H1 (cell line): Measurements from ENCODE around the gene EPHA3. TPM values are rescaled to one million over a fixed set of nuclear protein-coding genes. Genes with fewer than 3 reads are reported as not detected.

Experiments used
- CTCF ChIA-PET: fragments of 300-600 bp; sonication (Branson Sonifier 250); formaldehyde crosslinking; loops from one replicate; lab custom pipeline; 2021; ENCODE audit not compliant: partially characterized antibody; lab: Charles Lee
- POLR2A ChIA-PET: fragments of 300-600 bp; sonication (Branson Sonifier 250); formaldehyde crosslinking; loops from one replicate; lab custom pipeline; 2021; ENCODE audit warnings: inconsistent platforms; ENCODE audit not compliant: partially characterized antibody; lab: Charles Lee
- DNase-seq, 2 experiments: peaks; one replicate each; pipeline versions ENCODE4 v3.0.0 to v3.0.0-alpha.2; 2010 to 2022; ENCODE audit warnings: low spot score in 2 of 2, low read depth in 1 of 2, mixed read lengths in 1 of 2
- FAIRE-seq: peaks from 2 replicates; lab custom pipeline; 2011; peaks lifted over from hg19 to GRCh38; lab: Jason Lieb, UNC
- H2AFZ ChIP-seq: 2 replicates; pipeline ENCODE4 v1.8.1; 2012; ENCODE audit warnings: low read length, inconsistent platforms
- H2AK5ac ChIP-seq: 2 replicates; pipeline ENCODE4 v1.6.1; 2013; ENCODE audit warnings: low read depth, low read length
- H2BK120ac ChIP-seq: replicated peaks from 2 replicates; pipeline ENCODE3; 2013; ENCODE audit warnings: low read depth, low read length, inconsistent platforms
- H2BK12ac ChIP-seq: 2 replicates; pipeline ENCODE4 v1.6.1; 2013; ENCODE audit warnings: low read depth, low read length
- H2BK15ac ChIP-seq: 2 replicates; pipeline ENCODE4 v1.6.1; 2013; ENCODE audit warnings: low read length
- H2BK20ac ChIP-seq: 2 replicates; pipeline ENCODE4 v1.6.1; 2013; ENCODE audit warnings: low read length
- H2BK5ac ChIP-seq: 2 replicates; pipeline ENCODE4 v1.6.1; 2013; ENCODE audit warnings: low read depth, low read length
- H3K14ac ChIP-seq: 2 replicates; pipeline ENCODE4 v1.6.1; 2013; ENCODE audit warnings: inconsistent platforms; ENCODE audit not compliant: insufficient read length
- H3K18ac ChIP-seq: 2 replicates; pipeline ENCODE4 v1.6.1; 2013; ENCODE audit warnings: low read length; ENCODE audit errors: extremely low read depth
- H3K23ac ChIP-seq: 2 replicates; pipeline ENCODE4 v1.6.1; 2013; ENCODE audit warnings: inconsistent platforms; ENCODE audit not compliant: insufficient read length
- H3K23me2 ChIP-seq: 2 replicates; pipeline ENCODE4 v1.6.1; 2013; ENCODE audit warnings: low read depth, low read length
- H3K27ac ChIP-seq: 2 replicates; pipeline ENCODE4 v1.6.1; 2011; ENCODE audit warnings: low read depth, low read length, inconsistent platforms
- H3K27me3 ChIP-seq, 4 experiments: replicated peaks in 1 of 4; 1 replicate in 1 of 4; 2 replicates in 3 of 4; pipeline versions ENCODE4 v1.6.1 to v1.8.1; 2011 to 2013; ENCODE audit warnings: low read length in 3 of 4, mild to moderate bottlenecking in 3 of 4, inconsistent platforms in 2 of 4, mixed read lengths in 2 of 4, moderate library complexity in 1 of 4; ENCODE audit not compliant: control insufficient read depth in 3 of 4, insufficient read depth in 3 of 4; ENCODE audit errors: extremely low read depth in 1 of 4
- H3K36me3 ChIP-seq, 4 experiments: 2 replicates each; pipeline versions ENCODE4 v1.6.1 to v1.8.1; 2011 to 2013; ENCODE audit warnings: mild to moderate bottlenecking in 4 of 4, low read length in 3 of 4, moderate library complexity in 2 of 4, control low read depth in 1 of 4, inconsistent platforms in 1 of 4; ENCODE audit not compliant: insufficient read depth in 4 of 4, control insufficient read depth in 2 of 4
- H3K4ac ChIP-seq: replicated peaks from 2 replicates; pipeline ENCODE3; 2013; ENCODE audit warnings: low read length, low read depth, mixed read lengths, inconsistent platforms; ENCODE audit not compliant: insufficient read length
- H3K4me1 ChIP-seq, 4 experiments: replicated peaks in 1 of 4; 1 replicate in 1 of 4; 2 replicates in 3 of 4; pipeline versions ENCODE4 v1.6.1 to v1.8.1; 2011 to 2013; ENCODE audit warnings: low read length in 3 of 4, inconsistent platforms in 2 of 4, mixed read lengths in 1 of 4; ENCODE audit not compliant: insufficient read depth in 4 of 4, control insufficient read depth in 3 of 4
- H3K4me2 ChIP-seq, 2 experiments: 2 replicates each; pipeline versions ENCODE4 v1.6.1 to v1.8.1; 2011 to 2013; ENCODE audit warnings: low read depth in 2 of 2, low read length in 2 of 2, control low read depth in 1 of 2, inconsistent platforms in 1 of 2, mild to moderate bottlenecking in 1 of 2; ENCODE audit not compliant: insufficient read depth in 1 of 2
- H3K4me3 ChIP-seq, 4 experiments: fragments of 200-600, 300-600 bp in 1 of 4; sonication (generic), shearing (Covaris generic), sonication (Bioruptor Twin) in 1 of 4; 2 replicates each; pipeline versions ENCODE4 v1.5.1 to v1.8.1; 2011 to 2016; ENCODE audit warnings: low read length in 4 of 4, low read depth in 3 of 4, control low read depth in 2 of 4, inconsistent platforms in 2 of 4, mild to moderate bottlenecking in 2 of 4, mixed read lengths in 1 of 4, moderate library complexity in 1 of 4; ENCODE audit not compliant: insufficient read depth in 2 of 4; ENCODE audit errors: extremely low read depth in 1 of 4
- H3K56ac ChIP-seq: replicated peaks from 2 replicates; pipeline ENCODE3; 2013; ENCODE audit warnings: low read depth, mild to moderate bottlenecking, mixed read lengths, low read length, inconsistent platforms; ENCODE audit not compliant: insufficient read length
- H3K79me1 ChIP-seq: 2 replicates; pipeline ENCODE4 v1.6.1; 2013; ENCODE audit warnings: low read depth, low read length, control low read depth
- H3K79me2 ChIP-seq, 2 experiments: 2 replicates each; pipeline versions ENCODE4 v1.6.1 to v1.8.1; 2012 to 2013; ENCODE audit warnings: low read length in 2 of 2, mild to moderate bottlenecking in 2 of 2, inconsistent platforms in 1 of 2; ENCODE audit not compliant: insufficient read depth in 2 of 2, control insufficient read depth in 1 of 2
- H3K9ac ChIP-seq, 4 experiments: replicated peaks in 1 of 4; 1 replicate in 1 of 4; 2 replicates in 3 of 4; pipeline versions ENCODE4 v1.6.1 to v1.8.1; 2011 to 2013; ENCODE audit warnings: low read depth in 3 of 4, low read length in 3 of 4, control low read depth in 2 of 4, mild to moderate bottlenecking in 2 of 4, moderate library complexity in 2 of 4, inconsistent platforms in 1 of 4; ENCODE audit errors: extremely low read depth in 1 of 4
- H3K9me3 ChIP-seq, 2 experiments: 2 replicates each; pipeline versions ENCODE4 v1.6.1 to v1.8.1; 2012 to 2013; ENCODE audit warnings: mild to moderate bottlenecking in 2 of 2, moderate library complexity in 2 of 2, control low read depth in 1 of 2, inconsistent platforms in 1 of 2, low read depth in 1 of 2, low read length in 1 of 2, mixed read lengths in 1 of 2; ENCODE audit not compliant: insufficient read depth in 2 of 2
- H4K20me1 ChIP-seq, 2 experiments: replicated peaks in 1 of 2; 2 replicates each; pipeline versions ENCODE3 to v1.8.1; 2011 to 2013; ENCODE audit warnings: inconsistent platforms in 2 of 2, low read length in 2 of 2, mild to moderate bottlenecking in 1 of 2; ENCODE audit not compliant: insufficient read depth in 2 of 2, control insufficient read depth in 1 of 2
- H4K5ac ChIP-seq: 2 replicates; pipeline ENCODE4 v1.6.1; 2013; ENCODE audit warnings: low read length, low read depth, mixed read lengths, inconsistent platforms; ENCODE audit not compliant: insufficient read length
- H4K8ac ChIP-seq: 2 replicates; pipeline ENCODE4 v1.8.0; 2013; ENCODE audit warnings: mild to moderate bottlenecking, moderate library complexity, low read length, inconsistent platforms; ENCODE audit not compliant: insufficient read depth; ENCODE audit errors: extremely low read depth
- H4K91ac ChIP-seq: replicated peaks from 2 replicates; pipeline ENCODE3; 2013; ENCODE audit warnings: low read length, mixed read lengths, inconsistent platforms; ENCODE audit not compliant: insufficient read length
- ASH2L ChIP-seq: fragments of 200-600, 300-600 bp; sonication (generic); IDR thresholded peaks from one replicate; pipeline ENCODE4 v1.7.1; 2017; ENCODE audit warnings: low read length
- CEBPB ChIP-seq: IDR thresholded peaks from 2 replicates; pipeline ENCODE4 v1.6.1; 2012; ENCODE audit warnings: low read depth, low read length
- EGR1 ChIP-seq: IDR thresholded peaks from 2 replicates; pipeline ENCODE4 v1.6.1; 2011; ENCODE audit warnings: low read depth, low read length, borderline replicate concordance
- EZH2 ChIP-seq: fragments of 200-600 bp; sonication (generic); IDR thresholded peaks from 2 replicates; pipeline ENCODE4 v1.7.1; 2012; ENCODE audit warnings: low read depth, mild to moderate bottlenecking, moderate library complexity, low read length, inconsistent platforms; ENCODE audit not compliant: severe bottlenecking
- KDM4A ChIP-seq: IDR thresholded peaks from one replicate; pipeline ENCODE4 v1.7.1; 2012; ENCODE audit warnings: low read depth, mild to moderate bottlenecking, moderate library complexity, low read length, inconsistent platforms; ENCODE audit not compliant: severe bottlenecking
- POU5F1 ChIP-seq: IDR thresholded peaks from 2 replicates; pipeline ENCODE4 v1.6.1; 2011; ENCODE audit warnings: low read depth, mild to moderate bottlenecking, low read length, moderate library complexity
- RBBP5 ChIP-seq: IDR thresholded peaks from 2 replicates; pipeline ENCODE4 v1.7.1; 2012; ENCODE audit warnings: low read depth, mild to moderate bottlenecking, inconsistent platforms, low read length, moderate library complexity, borderline replicate concordance
- SAP30 ChIP-seq: fragments of 300-600 bp; sonication (generic); IDR thresholded peaks from 2 replicates; pipeline ENCODE4 v1.7.1; 2012; ENCODE audit warnings: low read length, moderate library complexity, mild to moderate bottlenecking, inconsistent platforms; ENCODE audit not compliant: insufficient read depth, insufficient replicate concordance
- TAF7 ChIP-seq: optimal IDR thresholded peaks from 2 replicates; pipeline ENCODE3; 2011; ENCODE audit warnings: low read depth, mild to moderate bottlenecking, inconsistent platforms, low read length, moderate library complexity, borderline replicate concordance
- WGBS, 2 experiments: shearing (Covaris generic) in 1 of 2; methylation state at CpG; one replicate each; pipeline versions ENCODE4 v1.1.6 to v1.1.7; 2013 to 2015; ENCODE audit warnings: low lambda C conversion rate in 2 of 2, mixed read lengths in 2 of 2, inconsistent platforms in 1 of 2, low coverage in 1 of 2, missing lambda C conversion rate in 1 of 2; ENCODE audit not compliant: insufficient replicate concordance in 2 of 2, insufficient coverage in 1 of 2, insufficient read length in 1 of 2; ENCODE audit errors: extremely low coverage in 1 of 2, missing lambda C conversion rate in 1 of 2; 5-methylcytosine and 5-hydroxymethylcytosine counted together
- polyA plus RNA-seq, 7 experiments: library from polyadenylated mRNA; depleted of rRNA in 3 of 7; stranded (reverse) in 5 of 7; unstranded in 2 of 7; fragments of >200 nt in 5 of 7; fragments of 200-250 nt in 2 of 7; gene quantifications; 1 replicate in 5 of 7; 2 replicates in 1 of 7; 4 replicates in 1 of 7; pipeline versions ENCODE4 v1.2.1 to v1.2.3, GENCODE V29; 2011 to 2013; ENCODE audit warnings: missing spikeins in 2 of 7, mixed read lengths in 2 of 7
- total RNA-seq: library from RNA; stranded (reverse); fragmentation: NEBNext Ultra II Directional; extraction: Animal tissue kit (Norgen Biotek cat#: 25700); gene quantifications from 2 replicates; pipeline ENCODE4 v1.2.1, GENCODE V29; 2021

The EPHA3 gene
- total and polyA plus RNA-seq, 2 of the 8 experiments (the other 6 are each of a cell fraction or from before 2014, with no cell fraction given) = 0.09 to 0.22 TPM

- Histone ChIP-seq H3K36me3 (no peaks in the 10 kb centered on the region), H3K23ac (no peak overlapping the region), H4K20me1 (no peaks in the 10 kb centered on the region), H2AFZ (no peak overlapping the region), H3K14ac (no peak overlapping the region), H4K5ac (no peak overlapping the region), H3K4me3 (peak overlapping the region in 1 of 4 experiments; percentile 22; a peak in 1 of 8 replicates), H3K79me1 (no peaks in the 10 kb centered on the region), H2BK20ac (no peak overlapping the region), H3K56ac (no peak overlapping the region), H3K27me3 (no peaks in the 10 kb centered on the region), H3K4me2 (peak overlapping the region; percentile 38 to 44), H3K27ac (no peak overlapping the region), H3K23me2 (no peaks in the 10 kb centered on the region), H2AK5ac (no peak overlapping the region), H3K79me2 (no peaks in the 10 kb centered on the region), H2BK5ac (0 out of 2 replicates have a peak overlapping the region, but pooled peaks have one; percentile 7), H4K91ac (no peak overlapping the region), H2BK120ac (no peak overlapping the region), H3K4ac (no peak overlapping the region), H3K4me1 (peaks cover 2 to 12% (median 7%) of the 10 kb centered on the region in 4 experiments), H2BK12ac (peak overlapping the region; percentile 3; the same call in 1 of the 2 replicates), H3K9ac (no peak overlapping the region), H3K9me3 (no peaks in the 10 kb centered on the region), H2BK15ac (no peak overlapping the region), H3K18ac (no peak overlapping the region), H4K8ac (no peak overlapping the region)
- WGBS, 2 experiments = 36% methylated on average over 2 of the region's 2 CpGs; no CpG with 5 or more reads in 1 of the 2 experiments
- FAIRE-seq = peak; percentile 48
- no peak for DNase-seq
- TF ChIP-seq RBBP5 (no peak), POU5F1 (no peak), ASH2L (no peak), SAP30 (no peak), TAF7 (no peak), CEBPB (no peak), EZH2 (no peak), EGR1 (no peak), KDM4A (no peak)
- ChIA-PET CTCF (interaction anchor here (1.0 kb wide), 1 partner anchor 18 kb away, joined by 4 read pairs; no protein-coding TSS in a partner anchor), POLR2A (no interaction called here)
Observed at GRCh38 chr3:89332386-89332785, 225.0 kb downstream of the EPHA3 start.
